A673 (cell line): ENCODE results near the gene MANEAL.

Source experiments
- EZH2 ChIP-seq: fragments of 200-600 bp; sonication (generic); IDR thresholded peaks from 2 replicates; pipeline ENCODE4 v1.6.1; 2017; ENCODE audit warnings: borderline replicate concordance, low read depth, mild to moderate bottlenecking, mixed read lengths, antibody characterized with exemption, low read length; ENCODE audit not compliant: poor library complexity, severe bottlenecking
- TF ChIP-seq, protein P1 (sequence below): fragments of 300-800, 200-600 bp; sonication (generic); conservative IDR thresholded peaks from 2 replicates; pipeline ENCODE4 v1.5.1; 2017; ENCODE audit warnings: low read depth, mild to moderate bottlenecking, antibody characterized with exemption, low read length, moderate library complexity, mixed read lengths

DNA sequence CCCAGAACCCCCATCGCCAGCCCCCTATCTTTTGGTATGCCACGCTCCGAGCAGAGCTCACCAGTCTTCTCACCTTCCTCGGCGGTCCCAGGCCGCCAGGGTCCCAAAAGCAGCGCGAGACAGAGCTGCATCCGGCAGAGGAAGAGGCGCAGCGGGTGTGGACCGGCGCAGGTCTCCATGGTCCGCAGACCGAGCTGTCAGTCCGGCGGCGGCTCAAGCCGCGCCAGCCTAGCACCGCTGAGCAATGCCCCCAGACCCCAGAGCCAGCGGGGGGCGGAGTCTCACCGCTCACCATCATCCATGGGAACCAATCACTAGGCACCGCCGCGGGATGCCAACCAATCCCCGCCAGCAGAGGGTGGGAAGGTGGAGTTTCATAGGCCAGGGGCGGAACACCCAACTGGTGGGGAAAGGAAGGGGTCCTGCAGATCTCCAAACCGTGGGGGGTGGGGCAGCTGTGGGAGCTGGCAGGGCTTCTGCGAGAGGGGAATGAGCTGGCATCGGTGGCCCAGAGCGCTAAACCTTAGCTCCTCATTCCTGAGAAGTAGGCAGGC is 28.7 kb upstream of the MANEAL start, which contains the start of gene EPHA10:
- TF ChIP-seq, protein P1, sequence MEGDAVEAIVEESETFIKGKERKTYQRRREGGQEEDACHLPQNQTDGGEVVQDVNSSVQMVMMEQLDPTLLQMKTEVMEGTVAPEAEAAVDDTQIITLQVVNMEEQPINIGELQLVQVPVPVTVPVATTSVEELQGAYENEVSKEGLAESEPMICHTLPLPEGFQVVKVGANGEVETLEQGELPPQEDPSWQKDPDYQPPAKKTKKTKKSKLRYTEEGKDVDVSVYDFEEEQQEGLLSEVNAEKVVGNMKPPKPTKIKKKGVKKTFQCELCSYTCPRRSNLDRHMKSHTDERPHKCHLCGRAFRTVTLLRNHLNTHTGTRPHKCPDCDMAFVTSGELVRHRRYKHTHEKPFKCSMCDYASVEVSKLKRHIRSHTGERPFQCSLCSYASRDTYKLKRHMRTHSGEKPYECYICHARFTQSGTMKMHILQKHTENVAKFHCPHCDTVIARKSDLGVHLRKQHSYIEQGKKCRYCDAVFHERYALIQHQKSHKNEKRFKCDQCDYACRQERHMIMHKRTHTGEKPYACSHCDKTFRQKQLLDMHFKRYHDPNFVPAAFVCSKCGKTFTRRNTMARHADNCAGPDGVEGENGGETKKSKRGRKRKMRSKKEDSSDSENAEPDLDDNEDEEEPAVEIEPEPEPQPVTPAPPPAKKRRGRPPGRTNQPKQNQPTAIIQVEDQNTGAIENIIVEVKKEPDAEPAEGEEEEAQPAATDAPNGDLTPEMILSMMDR, result no peak
- peak; percentile 83 for TF ChIP-seq EZH2
